Left forelimb (tissue), 1 donor: ENCODE measurements around the gene MRPS18A.
"Not testable (repeated sequence)": the region's sequence is repeated elsewhere in the genome, so short reads cannot be mapped to it uniquely, and the experiment has no call there.

Experiments
- DNase-seq: peaks from one replicate; pipeline ENCODE4 v3.0.0-alpha.2; 2018; ENCODE audit warnings: low spot score

The MRPS18A gene

GRCh38 chr6:43634702-43635303 is 52.8 kb downstream of the MRPS18A start:
- no peak for DNase-seq

- not testable (repeated sequence) for DNase-seq
These were observed 54.6 kb downstream of the MRPS18A start for GRCh38 chr6:43633002-43633401.

- no peak for DNase-seq
These were observed 56.5 kb downstream of the MRPS18A start for GRCh38 chr6:43630980-43631619.

GRCh38 chr6:43629505-43630300 is 57.9 kb downstream of the MRPS18A start:
- DNase-seq = peak; percentile 98

- peak; percentile 98 for DNase-seq
These were observed 58.5 kb downstream of the MRPS18A start, which contains the start of gene GTPBP2 for GRCh38 chr6:43629104-43629504. TSS of gene GTPBP2 (minus strand) at chr6:43629264. CDS start at chr6:43629162, 102 bp downstream.

- peak; percentile 70 for DNase-seq
These were observed 59.0 kb downstream of the MRPS18A start for GRCh38 chr6:43628393-43629103.

- DNase-seq = no peak
These were observed 60.4 kb downstream of the MRPS18A start for GRCh38 chr6:43627008-43627825.

- no peak for DNase-seq
These were observed 62.1 kb downstream of the MRPS18A start for GRCh38 chr6:43625393-43625992.

- no peak for DNase-seq
These were observed 62.8 kb downstream of the MRPS18A start for GRCh38 chr6:43624786-43625288.

GRCh38 chr6:43623880-43624785 is 63.5 kb downstream of the MRPS18A start:
- no peak for DNase-seq

GRCh38 chr6:43622541-43622940 is 65.0 kb downstream of the MRPS18A start:
- DNase-seq = no peak

- no peak for DNase-seq
These were observed 65.8 kb downstream of the MRPS18A start for GRCh38 chr6:43621836-43622180.
